Bladder microvascular endothelial cell (primary cell): ENCODE data around the gene MS4A4E. TPM values are rescaled to one million over a fixed set of nuclear protein-coding genes. Genes with fewer than 3 reads are reported as not detected.

Source experiments
- total RNA-seq: library from RNA; depleted of rRNA; stranded (reverse); fragments of >200 nt; gene quantifications from 2 replicates; pipeline ENCODE4 v1.2.3, GENCODE V29; 2014

MS4A4E gene
- total RNA-seq = not detected in 2 replicates

DNA sequence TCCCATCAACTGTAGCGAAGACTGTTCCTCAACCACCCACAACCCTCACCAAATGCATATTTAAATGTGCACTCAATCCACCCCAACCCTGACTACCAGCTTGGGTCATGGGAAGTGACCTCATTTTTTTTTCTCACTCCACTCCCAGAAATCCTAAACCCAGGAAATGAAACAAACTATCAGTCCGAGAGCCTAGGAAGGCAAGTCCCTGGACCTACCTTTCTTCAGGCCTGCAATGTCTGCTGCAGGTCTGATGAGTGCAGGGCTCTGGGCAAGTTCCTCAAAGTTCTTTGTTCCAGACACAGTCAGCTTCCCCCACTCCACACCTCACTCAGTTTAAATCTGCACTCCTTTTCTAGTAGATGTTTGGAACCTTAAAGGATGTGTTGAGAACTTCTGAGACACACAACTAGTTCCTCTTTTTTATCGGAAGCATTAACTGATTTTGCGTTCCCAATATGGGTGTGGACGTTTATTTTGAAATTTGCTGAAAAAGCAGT, at the start of gene MS4A4E:
TSS of gene MS4A4E (minus strand) at position 398 of the 500 bp plus-strand sequence. CDS start 13,082 bp downstream, outside the sequence.

DNA sequence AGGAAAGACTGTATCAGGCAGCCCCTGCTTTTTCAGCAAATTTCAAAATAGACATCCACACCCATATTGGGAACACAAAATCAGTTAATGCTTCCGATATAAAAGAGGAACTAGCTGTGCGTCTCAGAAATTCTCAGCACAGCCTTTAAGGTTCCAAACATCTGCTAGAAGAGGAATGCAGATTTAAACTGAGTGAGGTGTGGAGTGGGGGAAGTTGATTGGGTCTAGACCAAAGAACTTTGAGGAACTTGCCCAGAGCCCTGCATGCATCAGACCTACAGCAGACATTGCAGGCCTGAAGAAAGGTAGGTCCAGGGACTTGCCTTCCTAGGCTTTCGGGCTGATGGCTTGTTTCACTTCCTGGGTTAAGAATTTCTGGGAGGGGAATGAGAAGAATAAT, 37.5 kb upstream of the MS4A4E start, which contains the start of gene MS4A4A:
TSS of gene MS4A4A (plus strand) at position 255 of the 400 bp plus-strand sequence. CDS start at position 265, 10 bp downstream.

DNA sequence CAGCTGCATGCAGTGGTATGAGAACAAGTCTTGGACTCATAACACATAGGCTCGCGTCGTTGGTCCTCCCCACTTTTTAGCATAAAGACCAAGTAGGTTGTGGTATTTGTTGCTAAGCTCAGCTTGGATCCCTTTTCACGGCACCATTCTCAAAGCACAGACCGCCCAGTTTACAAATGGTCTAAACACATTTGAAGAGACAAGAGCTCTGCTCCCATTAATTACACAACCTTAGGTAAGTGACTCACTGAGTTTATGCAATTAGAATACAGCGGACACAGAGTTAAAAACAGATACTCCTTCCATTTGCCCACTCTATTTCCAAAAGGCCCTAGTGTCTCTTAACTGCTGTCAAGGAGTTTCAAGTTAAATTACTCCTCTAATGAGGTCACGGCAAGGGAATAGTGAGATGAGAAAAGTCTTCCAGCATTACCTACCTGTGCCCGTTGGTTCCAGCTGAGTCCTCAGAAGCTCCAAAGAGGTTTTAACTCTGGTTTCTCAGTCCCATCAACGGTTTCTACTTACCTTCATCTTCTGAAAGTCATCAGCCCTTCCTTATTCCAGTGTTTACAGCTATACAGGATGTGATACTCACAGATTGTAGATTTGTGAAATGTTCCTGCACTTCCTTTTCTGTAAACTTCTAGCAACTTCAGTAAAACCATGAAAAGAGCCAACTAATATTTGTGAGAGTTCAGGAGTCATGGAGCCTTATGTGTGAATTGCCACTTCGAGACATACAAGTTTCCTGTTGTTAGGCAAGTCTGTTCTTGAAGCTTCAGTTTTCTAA, 60.2 kb downstream of the MS4A4E start, which contains the start of gene MS4A6A:
TSS of gene MS4A6A (minus strand) at position 543 of the 790 bp plus-strand sequence. CDS start 1,356 bp downstream, outside the sequence.

Other genes starting within 250 kb of the MS4A4E start
- not detected in 2 replicates for gene OOSP4B, start 226.0 kb downstream of the MS4A4E start, total RNA-seq
- gene OOSP2, start 202.7 kb downstream of the MS4A4E start, total RNA-seq = not detected in 2 replicates
- not detected in 2 replicates for gene MS4A3, start 186.5 kb downstream of the MS4A4E start, total RNA-seq
- gene MS4A2, start 154.5 kb downstream of the MS4A4E start, total RNA-seq = not detected in 2 replicates
- 0.65 and 0.88 TPM in 2 replicates for gene MS4A6A, start 60.1 kb downstream of the MS4A4E start, total RNA-seq
- gene MS4A4A, start 37.5 kb upstream of the MS4A4E start, total RNA-seq = not detected in 2 replicates
- not detected in 2 replicates for gene MS4A6E, start 84.1 kb upstream of the MS4A4E start, total RNA-seq
- gene MS4A7, start 135.4 kb upstream of the MS4A4E start, total RNA-seq = not detected in 2 replicates
- gene MS4A14, start 153.3 kb upstream of the MS4A4E start, total RNA-seq = not detected in 2 replicates
- not detected in 2 replicates for gene MS4A5, start 186.4 kb upstream of the MS4A4E start, total RNA-seq
- not detected in 2 replicates for gene MS4A1, start 212.7 kb upstream of the MS4A4E start, total RNA-seq
- gene MS4A12, start 249.6 kb upstream of the MS4A4E start, total RNA-seq = not detected in 2 replicates